ENCODE results near the gene LRCH2. TPM values are rescaled to one million over a fixed set of nuclear protein-coding genes. Genes with fewer than 3 reads are reported as not detected.

Gene LRCH2
- total and polyA plus RNA-seq, 9 of the 15 experiments (the other 6 are each of a cell fraction or from before 2014, with no cell fraction given) = 1.4 to 7.2 (median 2.9) TPM

DNA sequence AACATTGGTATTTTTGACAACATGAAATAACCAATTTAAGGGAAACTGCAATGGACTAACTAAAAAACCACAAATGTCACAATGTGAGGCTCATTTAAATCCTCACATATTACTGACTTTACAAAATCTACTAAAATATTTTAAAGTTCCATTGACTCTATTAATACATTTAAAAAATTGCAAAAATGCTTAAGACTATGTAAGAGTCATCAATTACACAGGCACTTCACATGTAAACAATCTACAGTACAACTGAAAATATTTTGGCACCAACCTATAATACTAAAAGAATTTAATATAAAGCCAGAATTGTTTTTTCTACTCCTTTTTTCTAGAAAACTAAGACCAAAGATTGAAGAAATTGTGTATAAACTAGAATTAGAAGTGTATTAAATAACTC is 121.5 kb downstream of the LRCH2 start:
- in situ Hi-C loops (cut with MboI) (no loop called here), intact Hi-C loops (cut with micrococcal nuclease) (no loop called here)
- Histone ChIP-seq H3K79me2 (ENCODE audit: control insufficient read depth, insufficient read depth, low read length) (no peaks in the 10 kb centered on the region), H3K27me3 (ENCODE audit: control insufficient read depth in 2 of 2, insufficient read depth in 2 of 2, low read length in 2 of 2) (no peaks in the 10 kb centered on the region), H3K4me1 (replicated peaks in 1 of 2; ENCODE audit: control insufficient read depth in 2 of 2, insufficient read depth in 2 of 2, low read length in 2 of 2) (no peaks in the 10 kb centered on the region), H2AFZ (ENCODE audit: low read depth, low read length) (no peak overlapping the region), H4K20me1 (replicated peaks; ENCODE audit: control insufficient read depth, insufficient read depth, low read length) (no peaks in the 10 kb centered on the region), H3K4me2 (ENCODE audit: insufficient read depth, low read length) (no peak overlapping the region), H3K9ac (ENCODE audit: insufficient read depth in 1 of 2, low read depth in 2 of 2, low read length in 2 of 2) (no peak overlapping the region), H3K4me3 (no peak overlapping the region), H3K36me3 (ENCODE audit: control insufficient read depth, insufficient read depth, low read length) (0 out of 3 replicates have a peak, but pooled peaks cover 4% of the 10 kb centered on the region), H3K9me1 (ENCODE audit: control insufficient read depth, insufficient read depth, low read length) (no peaks in the 10 kb centered on the region), H3K27ac (ENCODE audit: extremely low read depth, low read depth, low read length) (no peak overlapping the region), H3K9me3 (replicated peaks; ENCODE audit: control insufficient read depth, insufficient read depth, low read depth, low read length) (no peaks in the 10 kb centered on the region)
- CTCF ChIA-PET (ENCODE audit: low intra/inter-chr PET ratio) = no interaction called here
- no peak for FAIRE-seq
- no peak for DNase-seq (ENCODE audit: extremely low read depth in 1 of 4, low spot score in 3 of 4)
- POLR2A ChIA-PET = no interaction called here
- no TSS peak for BruUV-seq (replicated peaks)
- no peak for ATAC-seq
- TF ChIP-seq SIN3A (IDR thresholded peaks at IDR 0.05; ENCODE audit: borderline replicate concordance in 2 of 2, control insufficient read depth in 1 of 2, low read depth in 2 of 2, low read length in 2 of 2) (no peak), KAT2B (IDR thresholded peaks at IDR 0.05; ENCODE audit: low read depth, low read length) (no peak), HMG20A (CRISPR knock-in tag; conservative IDR thresholded peaks at IDR 0.05) (no peak), TCFL5 (CRISPR knock-in tag; conservative IDR thresholded peaks at IDR 0.05) (no peak), ZNF699 (CRISPR knock-in tag; IDR thresholded peaks at IDR 0.05; ENCODE audit: insufficient replicate concordance) (no peak), SPI1 (IDR thresholded peaks at IDR 0.05; ENCODE audit: borderline replicate concordance, low read depth, low read length) (no peak), PTTG1 (tag; IDR thresholded peaks at IDR 0.05; ENCODE audit: low read depth) (no peak), RBM25 (IDR thresholded peaks at IDR 0.05; ENCODE audit: low read depth, low read length, severe bottlenecking) (no peak), MAFK (IDR thresholded peaks at IDR 0.05; ENCODE audit: low read length) (no peak), SRF (CRISPR knock-in tag; IDR thresholded peaks at IDR 0.05) (no peak), HSF4 (CRISPR knock-in tag; IDR thresholded peaks at IDR 0.05; ENCODE audit: borderline replicate concordance) (no peak), XRCC4 (IDR thresholded peaks at IDR 0.05; ENCODE audit: extremely low read depth, insufficient read depth, insufficient read length) (no peak)
- TF ChIP-seq, protein P1, sequence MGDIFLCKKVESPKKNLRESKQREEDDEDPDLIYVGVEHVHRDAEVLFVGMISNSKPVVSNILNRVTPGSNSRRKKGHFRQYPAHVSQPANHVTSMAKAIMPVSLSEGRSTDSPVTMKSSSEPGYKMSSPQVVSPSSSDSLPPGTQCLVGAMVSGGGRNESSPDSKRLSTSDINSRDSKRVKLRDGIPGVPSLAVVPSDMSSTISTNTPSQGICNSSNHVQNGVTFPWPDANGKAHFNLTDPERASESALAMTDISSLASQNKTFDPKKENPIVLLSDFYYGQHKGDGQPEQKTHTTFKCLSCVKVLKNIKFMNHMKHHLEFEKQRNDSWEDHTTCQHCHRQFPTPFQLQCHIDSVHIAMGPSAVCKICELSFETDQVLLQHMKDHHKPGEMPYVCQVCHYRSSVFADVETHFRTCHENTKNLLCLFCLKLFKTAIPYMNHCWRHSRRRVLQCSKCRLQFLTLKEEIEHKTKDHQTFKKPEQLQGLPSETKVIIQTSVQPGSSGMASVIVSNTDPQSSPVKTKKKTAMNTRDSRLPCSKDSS (IDR thresholded peaks at IDR 0.05; ENCODE audit: low read depth, partially characterized antibody) = no peak
- TF ChIP-seq, protein P2, sequence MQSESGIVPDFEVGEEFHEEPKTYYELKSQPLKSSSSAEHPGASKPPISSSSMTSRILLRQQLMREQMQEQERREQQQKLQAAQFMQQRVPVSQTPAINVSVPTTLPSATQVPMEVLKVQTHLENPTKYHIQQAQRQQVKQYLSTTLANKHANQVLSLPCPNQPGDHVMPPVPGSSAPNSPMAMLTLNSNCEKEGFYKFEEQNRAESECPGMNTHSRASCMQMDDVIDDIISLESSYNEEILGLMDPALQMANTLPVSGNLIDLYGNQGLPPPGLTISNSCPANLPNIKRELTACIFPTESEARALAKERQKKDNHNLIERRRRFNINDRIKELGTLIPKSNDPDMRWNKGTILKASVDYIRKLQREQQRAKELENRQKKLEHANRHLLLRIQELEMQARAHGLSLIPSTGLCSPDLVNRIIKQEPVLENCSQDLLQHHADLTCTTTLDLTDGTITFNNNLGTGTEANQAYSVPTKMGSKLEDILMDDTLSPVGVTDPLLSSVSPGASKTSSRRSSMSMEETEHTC (IDR thresholded peaks at IDR 0.05) = no peak
- TF ChIP-seq, protein P3, sequence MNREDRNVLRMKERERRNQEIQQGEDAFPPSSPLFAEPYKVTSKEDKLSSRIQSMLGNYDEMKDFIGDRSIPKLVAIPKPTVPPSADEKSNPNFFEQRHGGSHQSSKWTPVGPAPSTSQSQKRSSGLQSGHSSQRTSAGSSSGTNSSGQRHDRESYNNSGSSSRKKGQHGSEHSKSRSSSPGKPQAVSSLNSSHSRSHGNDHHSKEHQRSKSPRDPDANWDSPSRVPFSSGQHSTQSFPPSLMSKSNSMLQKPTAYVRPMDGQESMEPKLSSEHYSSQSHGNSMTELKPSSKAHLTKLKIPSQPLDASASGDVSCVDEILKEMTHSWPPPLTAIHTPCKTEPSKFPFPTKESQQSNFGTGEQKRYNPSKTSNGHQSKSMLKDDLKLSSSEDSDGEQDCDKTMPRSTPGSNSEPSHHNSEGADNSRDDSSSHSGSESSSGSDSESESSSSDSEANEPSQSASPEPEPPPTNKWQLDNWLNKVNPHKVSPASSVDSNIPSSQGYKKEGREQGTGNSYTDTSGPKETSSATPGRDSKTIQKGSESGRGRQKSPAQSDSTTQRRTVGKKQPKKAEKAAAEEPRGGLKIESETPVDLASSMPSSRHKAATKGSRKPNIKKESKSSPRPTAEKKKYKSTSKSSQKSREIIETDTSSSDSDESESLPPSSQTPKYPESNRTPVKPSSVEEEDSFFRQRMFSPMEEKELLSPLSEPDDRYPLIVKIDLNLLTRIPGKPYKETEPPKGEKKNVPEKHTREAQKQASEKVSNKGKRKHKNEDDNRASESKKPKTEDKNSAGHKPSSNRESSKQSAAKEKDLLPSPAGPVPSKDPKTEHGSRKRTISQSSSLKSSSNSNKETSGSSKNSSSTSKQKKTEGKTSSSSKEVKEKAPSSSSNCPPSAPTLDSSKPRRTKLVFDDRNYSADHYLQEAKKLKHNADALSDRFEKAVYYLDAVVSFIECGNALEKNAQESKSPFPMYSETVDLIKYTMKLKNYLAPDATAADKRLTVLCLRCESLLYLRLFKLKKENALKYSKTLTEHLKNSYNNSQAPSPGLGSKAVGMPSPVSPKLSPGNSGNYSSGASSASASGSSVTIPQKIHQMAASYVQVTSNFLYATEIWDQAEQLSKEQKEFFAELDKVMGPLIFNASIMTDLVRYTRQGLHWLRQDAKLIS (CRISPR knock-in tag; IDR thresholded peaks at IDR 0.05) = no peak
- TF ChIP-seq, protein P4, sequence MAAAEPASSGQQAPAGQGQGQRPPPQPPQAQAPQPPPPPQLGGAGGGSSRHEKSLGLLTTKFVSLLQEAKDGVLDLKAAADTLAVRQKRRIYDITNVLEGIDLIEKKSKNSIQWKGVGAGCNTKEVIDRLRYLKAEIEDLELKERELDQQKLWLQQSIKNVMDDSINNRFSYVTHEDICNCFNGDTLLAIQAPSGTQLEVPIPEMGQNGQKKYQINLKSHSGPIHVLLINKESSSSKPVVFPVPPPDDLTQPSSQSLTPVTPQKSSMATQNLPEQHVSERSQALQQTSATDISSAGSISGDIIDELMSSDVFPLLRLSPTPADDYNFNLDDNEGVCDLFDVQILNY (CRISPR knock-in tag; IDR thresholded peaks at IDR 0.05) = no peak

Measured in K562 (cell line).